Lower lobe of right lung (tissue), 2 donors: ENCODE results near the gene ZNF215. TPM values are rescaled to one million over a fixed set of nuclear protein-coding genes. Genes with fewer than 3 reads are reported as not detected.
A peak's percentile ranks its signal among the peaks of the same experiment; 100 is the strongest.
"Not testable (repeated sequence)": the region's sequence is repeated elsewhere in the genome, so short reads cannot be mapped to it uniquely, and the experiment has no call there.

Source experiments
- ATAC-seq, 2 donors: fragments of 200-7000 bp; cut with Tn5 transposase; one replicate each; pipeline ENCODE4 v1.9.1; 2020 to 2022; ENCODE audit warnings: mild to moderate bottlenecking in 2 of 2, moderate library complexity in 2 of 2
- DNase-seq: peaks from one replicate; pipeline ENCODE4 v3.0.0-alpha.2; 2020
- H3K27ac ChIP-seq: fragments of 200-600 bp; one replicate; pipeline ENCODE4 v1.8.0; 2022
- H3K27me3 ChIP-seq: fragments of 200-600 bp; one replicate; pipeline ENCODE4 v1.8.0; 2022; ENCODE audit warnings: low read depth
- H3K36me3 ChIP-seq: fragments of 200-600 bp; one replicate; pipeline ENCODE4 v1.8.0; 2022; ENCODE audit warnings: mild to moderate bottlenecking
- H3K4me1 ChIP-seq: fragments of 200-600 bp; one replicate; pipeline ENCODE4 v1.8.0; 2022
- H3K4me3 ChIP-seq: fragments of 200-600 bp; one replicate; pipeline ENCODE4 v1.8.0; 2022; ENCODE audit warnings: mild to moderate bottlenecking
- H3K9me3 ChIP-seq: fragments of 200-600 bp; one replicate; pipeline ENCODE4 v1.8.0; 2022
- intact Hi-C: fragments of 100-400 bp; cut with DNase I; formaldehyde crosslinking; loops from one replicate; pipeline ENCODE4 v1.11.0; 2022
- long read RNA-seq: library from polyadenylated mRNA; unstranded; transcript quantifications from one replicate; pipeline ENCODE4 v2.0.0, GENCODE V29; 2021
- total RNA-seq: library from RNA; stranded (reverse); fragmentation: NEBNext Ultra II Directional; extraction: Animal tissue kit (Norgen Biotek cat#: 25700); gene quantifications from one replicate; pipeline ENCODE4 v1.2.1, GENCODE V29; 2021
- TF ChIP-seq, protein P1 (sequence below): fragments of 200-600 bp; IDR thresholded peaks from one replicate; pipeline ENCODE4 v1.8.0; 2022; ENCODE audit warnings: antibody characterized with exemption, mild to moderate bottlenecking
- donor health status: DM: no; HTN: yes; CAD: no; lungs with severe emphysema.

The ZNF215 gene
- 2.3 TPM for total RNA-seq
- long read RNA-seq, partial matches to known transcripts = 0 of 2 reads
- long read RNA-seq, other reads (novel, unspliced or antisense) = 1 of 2 reads

DNA sequence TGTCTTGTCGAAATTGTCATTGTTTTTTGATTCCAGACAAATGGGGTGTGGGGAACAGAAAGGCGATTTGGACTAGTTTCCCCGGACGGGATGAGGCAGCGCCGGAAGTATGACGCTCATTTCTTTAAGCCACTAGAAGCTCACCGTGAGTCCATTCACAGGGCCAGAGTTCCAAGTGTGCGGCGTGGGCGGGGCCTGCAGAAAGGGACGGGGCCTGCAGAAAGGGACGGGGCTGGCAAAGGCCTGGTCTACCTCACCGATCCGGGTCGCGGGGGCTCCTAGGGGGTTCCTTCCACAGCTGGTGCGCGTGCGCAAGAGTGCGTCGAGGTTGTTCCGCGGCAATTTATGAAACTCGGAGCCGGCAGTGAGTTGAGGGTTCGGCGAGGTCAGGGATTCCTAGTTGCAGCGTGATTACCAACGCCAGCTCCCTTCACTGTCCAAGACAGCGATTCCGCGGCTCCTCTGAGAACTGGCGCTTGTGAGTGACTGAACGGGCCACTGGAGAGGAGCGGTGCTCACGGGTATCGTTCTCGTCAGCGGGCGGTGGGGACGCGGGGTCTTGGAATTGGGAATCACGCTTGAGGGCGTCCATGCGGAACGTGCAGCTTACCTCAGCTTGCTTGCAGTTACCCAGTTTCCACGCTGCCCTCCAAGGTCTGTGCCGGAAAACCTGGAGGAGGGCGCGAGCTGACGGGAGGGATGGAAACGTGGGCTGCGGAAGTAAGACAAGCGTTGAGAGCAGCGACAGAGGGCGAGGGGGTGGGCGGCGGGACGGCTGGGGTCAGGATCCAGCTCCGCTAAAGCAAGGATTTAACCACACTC is at the start of gene ZNF215:
Gene ZNF215, plus strand, starts transcription at position 219 of the 822 bp plus-strand sequence. CDS start 5,847 bp downstream, outside the sequence.
- H3K27ac ChIP-seq = peak within 1 kb of the TSS; percentile 74
- H3K4me1 ChIP-seq = peaks cover 12% of the 10 kb centered on the region
- TF ChIP-seq, protein P1, sequence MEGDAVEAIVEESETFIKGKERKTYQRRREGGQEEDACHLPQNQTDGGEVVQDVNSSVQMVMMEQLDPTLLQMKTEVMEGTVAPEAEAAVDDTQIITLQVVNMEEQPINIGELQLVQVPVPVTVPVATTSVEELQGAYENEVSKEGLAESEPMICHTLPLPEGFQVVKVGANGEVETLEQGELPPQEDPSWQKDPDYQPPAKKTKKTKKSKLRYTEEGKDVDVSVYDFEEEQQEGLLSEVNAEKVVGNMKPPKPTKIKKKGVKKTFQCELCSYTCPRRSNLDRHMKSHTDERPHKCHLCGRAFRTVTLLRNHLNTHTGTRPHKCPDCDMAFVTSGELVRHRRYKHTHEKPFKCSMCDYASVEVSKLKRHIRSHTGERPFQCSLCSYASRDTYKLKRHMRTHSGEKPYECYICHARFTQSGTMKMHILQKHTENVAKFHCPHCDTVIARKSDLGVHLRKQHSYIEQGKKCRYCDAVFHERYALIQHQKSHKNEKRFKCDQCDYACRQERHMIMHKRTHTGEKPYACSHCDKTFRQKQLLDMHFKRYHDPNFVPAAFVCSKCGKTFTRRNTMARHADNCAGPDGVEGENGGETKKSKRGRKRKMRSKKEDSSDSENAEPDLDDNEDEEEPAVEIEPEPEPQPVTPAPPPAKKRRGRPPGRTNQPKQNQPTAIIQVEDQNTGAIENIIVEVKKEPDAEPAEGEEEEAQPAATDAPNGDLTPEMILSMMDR = no peak
- DNase-seq = peak; percentile 87
- intact Hi-C loops = no loop called here
- H3K4me3 ChIP-seq = peak within 1 kb of the TSS; percentile 73
- H3K36me3 ChIP-seq = no peaks in the 10 kb centered on the region
- peak; percentile 87 to 93 for ATAC-seq
- no peaks in the 10 kb centered on the region for H3K27me3 ChIP-seq
- no peaks in the 10 kb centered on the region for H3K9me3 ChIP-seq

DNA sequence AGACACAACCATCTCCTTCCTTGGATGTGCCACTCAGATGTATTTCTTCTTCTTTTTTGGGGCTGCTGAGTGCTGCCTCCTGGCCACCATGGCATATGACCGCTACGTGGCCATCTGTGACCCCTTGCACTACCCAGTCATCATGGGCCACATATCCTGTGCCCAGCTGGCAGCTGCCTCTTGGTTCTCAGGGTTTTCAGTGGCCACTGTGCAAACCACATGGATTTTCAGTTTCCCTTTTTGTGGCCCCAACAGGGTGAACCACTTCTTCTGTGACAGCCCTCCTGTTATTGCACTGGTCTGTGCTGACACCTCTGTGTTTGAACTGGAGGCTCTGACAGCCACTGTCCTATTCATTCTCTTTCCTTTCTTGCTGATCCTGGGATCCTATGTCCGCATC is 49.3 kb upstream of the ZNF215 start:
- H3K4me3 ChIP-seq = no peak overlapping the region
- H3K9me3 ChIP-seq = no peaks in the 10 kb centered on the region
- no peaks in the 10 kb centered on the region for H3K27me3 ChIP-seq
- H3K4me1 ChIP-seq = no peaks in the 10 kb centered on the region
- DNase-seq (no peak), ATAC-seq (no peak)
- H3K27ac ChIP-seq = no peak overlapping the region
- TF ChIP-seq, protein P1 = no peak
- intact Hi-C loops = no loop called here
- H3K36me3 ChIP-seq = no peaks in the 10 kb centered on the region

DNA sequence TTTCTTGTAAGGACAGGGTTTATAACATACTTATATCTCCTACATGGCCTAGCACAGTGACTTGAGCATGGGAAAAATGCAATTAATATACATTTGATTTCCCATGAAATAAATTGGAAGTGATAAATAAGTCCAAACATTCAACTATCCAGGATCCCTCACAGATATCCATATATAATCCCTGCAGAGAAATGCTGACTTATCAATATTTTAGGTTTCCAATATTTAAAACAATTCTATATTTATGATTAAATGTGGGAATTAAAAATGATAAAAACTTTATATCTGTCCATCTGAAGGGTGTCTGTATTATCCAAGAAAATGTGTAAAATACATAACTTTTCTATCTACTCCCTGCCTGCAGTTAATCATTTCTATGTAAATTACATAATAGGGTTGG is 43.5 kb upstream of the ZNF215 start:
- no peaks in the 10 kb centered on the region for H3K27me3 ChIP-seq
- H3K4me1 ChIP-seq = no peaks in the 10 kb centered on the region
- DNase-seq (no peak), ATAC-seq (no peak)
- H3K27ac ChIP-seq = no peak overlapping the region
- intact Hi-C loops = no loop called here
- no peaks in the 10 kb centered on the region for H3K36me3 ChIP-seq
- no peaks in the 10 kb centered on the region for H3K9me3 ChIP-seq
- H3K4me3 ChIP-seq = no peak overlapping the region
- TF ChIP-seq, protein P1 = no peak

DNA sequence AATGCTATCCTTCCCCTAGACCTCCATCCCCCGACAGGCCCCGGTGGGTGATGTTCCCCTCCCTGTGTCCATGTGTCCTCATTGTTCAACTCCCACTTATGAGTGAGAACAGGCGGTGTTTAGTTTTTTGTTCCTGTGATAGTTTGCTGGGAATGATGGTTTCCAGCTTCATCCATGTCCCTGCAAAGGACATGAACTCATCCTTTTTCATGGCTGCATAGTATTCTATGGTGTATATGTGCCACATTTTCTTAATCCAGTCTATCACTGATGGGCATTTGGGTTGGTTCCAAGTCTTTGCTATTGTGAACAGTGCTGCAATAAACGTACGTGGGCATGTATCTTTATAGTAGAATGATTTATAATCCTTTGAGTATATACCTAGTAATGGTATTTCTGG is 38.5 kb upstream of the ZNF215 start:
- ATAC-seq, intact Hi-C loops: not testable (repeated sequence)

DNA sequence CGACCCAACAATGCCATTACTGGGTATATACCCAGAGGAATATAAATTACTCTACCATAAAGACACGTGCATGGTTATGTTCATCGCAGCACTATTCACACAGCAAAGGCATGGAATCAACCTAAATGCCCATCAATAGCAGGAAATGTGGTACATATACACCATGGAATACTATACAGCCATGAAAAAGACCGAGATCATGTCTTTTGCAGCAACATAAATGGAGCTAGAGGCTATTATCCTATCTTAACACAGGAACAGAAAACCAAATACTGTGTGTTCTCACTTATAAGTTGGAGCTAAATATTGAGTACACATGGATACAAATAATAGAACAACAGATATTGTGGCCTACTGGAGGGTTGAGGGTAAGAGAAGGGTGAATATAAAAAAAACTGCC is 37.4 kb upstream of the ZNF215 start:
- Histone ChIP-seq H3K27ac (no peak overlapping the region), H3K27me3 (no peaks in the 10 kb centered on the region), H3K9me3 (no peaks in the 10 kb centered on the region), H3K36me3 (no peaks in the 10 kb centered on the region), H3K4me3 (no peak overlapping the region), H3K4me1 (no peaks in the 10 kb centered on the region)
- TF ChIP-seq, protein P1 = no peak
- DNase-seq (no peak), ATAC-seq (no peak)
- intact Hi-C loops = no loop called here

More for the DNA sequence above, 38.5 kb upstream of the ZNF215 start:
- H3K27me3 ChIP-seq, H3K9me3 ChIP-seq, H3K4me1 ChIP-seq, H3K36me3 ChIP-seq, H3K27ac ChIP-seq, DNase-seq, H3K4me3 ChIP-seq: not testable (repeated sequence)

DNA sequence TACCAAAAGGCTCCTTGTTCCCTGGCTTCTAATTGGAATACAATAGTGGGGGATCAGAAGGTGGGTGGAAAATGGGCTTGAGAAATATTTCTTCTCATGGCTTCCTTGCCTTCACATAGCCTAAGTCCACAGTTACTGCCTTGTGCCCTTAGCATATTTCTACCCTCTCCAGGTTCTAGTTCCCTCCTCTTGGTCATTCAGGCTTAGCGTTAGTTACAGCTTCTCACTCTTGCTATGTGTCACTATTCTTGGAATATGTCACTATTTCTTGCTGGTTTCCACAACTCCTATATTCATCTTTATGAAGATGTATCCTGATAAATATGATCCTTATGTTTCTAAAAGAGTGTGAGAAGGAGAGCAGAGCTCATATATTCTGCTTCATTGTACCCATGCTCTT is 36.4 kb upstream of the ZNF215 start:
- Histone ChIP-seq H3K36me3 (no peaks in the 10 kb centered on the region), H3K9me3 (no peaks in the 10 kb centered on the region), H3K27ac (no peak overlapping the region), H3K27me3 (no peaks in the 10 kb centered on the region), H3K4me3 (no peak overlapping the region), H3K4me1 (no peaks in the 10 kb centered on the region)
- intact Hi-C loops = no loop called here
- TF ChIP-seq, protein P1 = no peak
- ATAC-seq (no peak), DNase-seq (no peak)
